SK-N-SH (cell line): ENCODE results near the gene SLC16A11. TPM values are rescaled to one million over a fixed set of nuclear protein-coding genes. Genes with fewer than 3 reads are reported as not detected.

Source experiments
- CTCF ChIA-PET: fragments of 300-600, 350-600 bp; formaldehyde crosslinking; extraction: SDS; loops from one replicate; lab custom pipeline; 2021; lab: Yijun Ruan, JAX
- POLR2A ChIA-PET: fragments of 350-600 bp; sonication (Branson Sonifier 250); formaldehyde crosslinking; extraction: SDS; loops from one replicate; lab custom pipeline; 2020; ENCODE audit warnings: antibody characterized with exemption, inconsistent platforms; lab: Yijun Ruan, JAX
- DNase-seq: peaks from one replicate; pipeline ENCODE4 v3.0.0; 2012
- H2AFZ ChIP-seq: fragments of 200-600 bp; sonication (generic); 2 replicates; pipeline ENCODE4 v1.8.1; 2016; ENCODE audit warnings: antibody characterized with exemption, mild to moderate bottlenecking, low read depth
- H3F3A ChIP-seq: fragments of 200-600 bp; sonication (generic); replicated peaks from 2 replicates; pipeline ENCODE3; 2016; ENCODE audit warnings: antibody characterized with exemption, mild to moderate bottlenecking; ENCODE audit not compliant: insufficient read depth
- H3K27ac ChIP-seq, 2 experiments: fragments of 200-500 bp in 1 of 2; fragments of 200-600 bp in 1 of 2; sonication (Bioruptor generic) in 1 of 2; sonication (generic), shearing (Covaris generic) in 1 of 2; 2 replicates each; pipeline versions ENCODE4 v1.5.1 to v1.6.1; 2014 to 2016; ENCODE audit warnings: low read depth in 2 of 2, inconsistent platforms in 1 of 2, low read length in 1 of 2, mild to moderate bottlenecking in 1 of 2, mixed read lengths in 1 of 2
- H3K27me3 ChIP-seq: fragments of 200-600 bp; sonication (generic), shearing (Covaris generic); 2 replicates; pipeline ENCODE4 v1.6.1; 2016; ENCODE audit warnings: mixed run types; ENCODE audit not compliant: insufficient read depth
- H3K36me3 ChIP-seq, 2 experiments: fragments of 200-500 bp in 1 of 2; fragments of 200-600 bp in 1 of 2; sonication (Bioruptor generic) in 1 of 2; sonication (generic) in 1 of 2; replicated peaks in 1 of 2; 2 replicates each; pipeline versions ENCODE3 to v1.5.1; 2014 to 2016; ENCODE audit warnings: low read length in 1 of 2, mild to moderate bottlenecking in 1 of 2; ENCODE audit not compliant: insufficient read depth in 2 of 2, control insufficient read depth in 1 of 2
- H3K4me1 ChIP-seq, 2 experiments: fragments of 200-500 bp in 1 of 2; fragments of 200-600 bp in 1 of 2; sonication (Bioruptor generic) in 1 of 2; sonication (generic), shearing (Covaris generic) in 1 of 2; 2 replicates each; pipeline versions ENCODE4 v1.5.1 to v1.6.1; 2014 to 2016; ENCODE audit warnings: low read depth in 1 of 2, low read length in 1 of 2, mixed run types in 1 of 2; ENCODE audit not compliant: insufficient read depth in 2 of 2, control insufficient read depth in 1 of 2
- H3K4me2 ChIP-seq: fragments of 200-600 bp; sonication (generic), shearing (Covaris generic); 2 replicates; pipeline ENCODE4 v1.6.1; 2017; ENCODE audit warnings: mixed run types
- H3K4me3 ChIP-seq, 2 experiments: fragments of 200-500 bp in 1 of 2; fragments of 200-600 bp in 1 of 2; sonication (Bioruptor generic) in 1 of 2; sonication (generic), shearing (Covaris generic) in 1 of 2; 2 replicates each; pipeline versions ENCODE4 v1.5.1 to v1.8.1; 2014 to 2016; ENCODE audit warnings: low read depth in 2 of 2, inconsistent platforms in 1 of 2, low read length in 1 of 2, mild to moderate bottlenecking in 1 of 2, mixed read lengths in 1 of 2, moderate library complexity in 1 of 2
- H3K79me2 ChIP-seq: fragments of 200-600 bp; sonication (generic); 2 replicates; pipeline ENCODE4 v1.8.1; 2017; ENCODE audit warnings: mild to moderate bottlenecking; ENCODE audit not compliant: insufficient read depth
- H3K9ac ChIP-seq: fragments of 200-600 bp; sonication (generic); 2 replicates; pipeline ENCODE4 v1.6.1; 2017; ENCODE audit warnings: mixed run types
- H3K9me2 ChIP-seq: fragments of 200-600 bp; sonication (generic); 2 replicates; pipeline ENCODE4 v1.6.1; 2017; ENCODE audit warnings: mixed run types
- H3K9me3 ChIP-seq: fragments of 200-600 bp; sonication (generic); 2 replicates; pipeline ENCODE4 v1.6.1; 2017; ENCODE audit warnings: mixed run types, mild to moderate bottlenecking, moderate library complexity
- H4K20me1 ChIP-seq: fragments of 200-600 bp; sonication (generic); 2 replicates; pipeline ENCODE4 v1.6.1; 2017; ENCODE audit warnings: mild to moderate bottlenecking, mixed run types; ENCODE audit not compliant: insufficient read depth
- CHD2 ChIP-seq: fragments of 150-350 bp; IDR thresholded peaks from 2 replicates; pipeline ENCODE4 v1.6.1; 2018; ENCODE audit warnings: low read length; ENCODE audit not compliant: partially characterized antibody
- CTCF ChIP-seq: fragments of 200-600 bp; sonication (generic); IDR thresholded peaks from 2 replicates; pipeline ENCODE4 v1.6.1; 2017; ENCODE audit warnings: antibody characterized with exemption, mild to moderate bottlenecking, moderate library complexity
- ELF1 ChIP-seq: IDR thresholded peaks from 2 replicates; pipeline ENCODE4 v1.4.0; 2012
- EZH2phosphoT487 ChIP-seq: fragments of 200-600 bp; sonication (generic); IDR thresholded peaks from 2 replicates; pipeline ENCODE4 v1.6.1; 2017; ENCODE audit warnings: low read depth, mixed run types, mild to moderate bottlenecking, antibody characterized with exemption, moderate library complexity, borderline replicate concordance
- FOSL2 ChIP-seq: IDR thresholded peaks from 2 replicates; pipeline ENCODE4 v1.4.0; 2012; ENCODE audit warnings: low read depth, mild to moderate bottlenecking, moderate library complexity, borderline replicate concordance
- FOXJ3 ChIP-seq: sonication (generic); formaldehyde crosslinking; IDR thresholded peaks from 2 replicates; pipeline ENCODE4 v1.5.1; 2020; ENCODE audit warnings: mild to moderate bottlenecking, missing genetic modification reagents
- IRF3 ChIP-seq: fragments of 150-350 bp; IDR thresholded peaks from 2 replicates; pipeline ENCODE4 v1.6.1; 2016; ENCODE audit warnings: mild to moderate bottlenecking, low read depth, low read length
- MAX ChIP-seq: IDR thresholded peaks from 2 replicates; pipeline ENCODE4 v1.4.0; 2012; ENCODE audit warnings: low read depth
- NRF1 ChIP-seq: IDR thresholded peaks from 2 replicates; pipeline ENCODE4 v1.6.1; 2012; ENCODE audit warnings: low read depth, mild to moderate bottlenecking, low read length
- PBX3 ChIP-seq: IDR thresholded peaks from 2 replicates; pipeline ENCODE4; 2012
- SMC3 ChIP-seq: IDR thresholded peaks from 2 replicates; pipeline ENCODE4 v1.6.1; 2012; ENCODE audit warnings: low read depth, low read length, improper control_type of control experiment
- TAF1 ChIP-seq: IDR thresholded peaks from 2 replicates; pipeline ENCODE4 v1.6.1; 2012; ENCODE audit warnings: low read depth, mild to moderate bottlenecking, low read length, moderate library complexity, borderline replicate concordance
- USF1 ChIP-seq: IDR thresholded peaks from 2 replicates; pipeline ENCODE4 v1.4.0; 2012; ENCODE audit warnings: low read depth, borderline replicate concordance
- USF2 ChIP-seq: fragments of 150-350 bp; IDR thresholded peaks from 2 replicates; pipeline ENCODE4 v1.6.1; 2017; ENCODE audit warnings: antibody characterized with exemption, low read length, low read depth, borderline replicate concordance
- YY1 ChIP-seq: IDR thresholded peaks from 2 replicates; pipeline ENCODE4 v1.4.0; 2012; ENCODE audit warnings: low read depth, mild to moderate bottlenecking
- WGBS: methylation state at CpG from one replicate; pipeline ENCODE4 v1.1.6; 2017; ENCODE audit warnings: low lambda C conversion rate; 5-methylcytosine and 5-hydroxymethylcytosine counted together
- polyA plus RNA-seq, 3 experiments: library from polyadenylated mRNA; depleted of rRNA; stranded (reverse); fragments of >200 nt; gene quantifications; 2 replicates each; pipeline ENCODE4 v1.2.3, GENCODE V29; 2012

Gene SLC16A11
- polyA plus RNA-seq, 1 of the 3 experiments (the other 2 are of a cell fraction) = 0.12 TPM

GRCh38 chr17:7077911-7078546, 34.1 kb upstream of the SLC16A11 start (continued):
- TF ChIP-seq SMC3 (no peak), TAF1 (no peak), YY1 (no peak), PBX3 (no peak)

- no peaks in the 10 kb centered on the region for H3K79me2 ChIP-seq
- no peak overlapping the region for H2AFZ ChIP-seq
- ChIA-PET CTCF (interaction anchor here (0.6 to 1.7 kb wide), 5 partner anchors 21 to 64 kb away, joined by 3 to 5 read pairs (median 3); no protein-coding TSS in a partner anchor), POLR2A (no interaction called here)
- no peaks in the 10 kb centered on the region for H3K9me3 ChIP-seq
- no peak overlapping the region for H3K4me3 ChIP-seq
- H3K27ac ChIP-seq = no peak overlapping the region
- no peak overlapping the region for H3K4me2 ChIP-seq
- no peaks in the 10 kb centered on the region for H4K20me1 ChIP-seq
- no peaks in the 10 kb centered on the region for H3K36me3 ChIP-seq
- H3K27me3 ChIP-seq = peaks cover 40% of the 10 kb centered on the region
- TF ChIP-seq USF2 (no peak), USF1 (no peak), MAX (no peak), FOSL2 (no peak), IRF3 (no peak), ELF1 (no peak), CHD2 (no peak), EZH2phosphoT487 (no peak), FOXJ3 (CRISPR knock-in tag) (no peak), CTCF (no peak), NRF1 (no peak)
- TF ChIP-seq, all 33 proteins: peak for 0
- Histone ChIP-seq H3K9me2 (no peaks in the 10 kb centered on the region), H3K4me1 (no peaks in the 10 kb centered on the region), H3F3A (no peaks in the 10 kb centered on the region), H3K9ac (no peak overlapping the region)
- 17% methylated on average over 11 of the region's 14 CpGs for WGBS
- DNase-seq = no peak
Measured at GRCh38 chr17:7074931-7075330, 31.0 kb upstream of the SLC16A11 start.
